AG08396 (cell line): Measurements from ENCODE around the gene HOXB13.
"Not testable (repeated sequence)": the region's sequence is repeated elsewhere in the genome, so short reads cannot be mapped to it uniquely, and the experiment has no call there.

Experiments
- DNase-seq: peaks from one replicate; pipeline ENCODE4 v3.0.0; 2012; ENCODE audit warnings: low spot score, mixed read lengths

HOXB13 gene

DNA sequence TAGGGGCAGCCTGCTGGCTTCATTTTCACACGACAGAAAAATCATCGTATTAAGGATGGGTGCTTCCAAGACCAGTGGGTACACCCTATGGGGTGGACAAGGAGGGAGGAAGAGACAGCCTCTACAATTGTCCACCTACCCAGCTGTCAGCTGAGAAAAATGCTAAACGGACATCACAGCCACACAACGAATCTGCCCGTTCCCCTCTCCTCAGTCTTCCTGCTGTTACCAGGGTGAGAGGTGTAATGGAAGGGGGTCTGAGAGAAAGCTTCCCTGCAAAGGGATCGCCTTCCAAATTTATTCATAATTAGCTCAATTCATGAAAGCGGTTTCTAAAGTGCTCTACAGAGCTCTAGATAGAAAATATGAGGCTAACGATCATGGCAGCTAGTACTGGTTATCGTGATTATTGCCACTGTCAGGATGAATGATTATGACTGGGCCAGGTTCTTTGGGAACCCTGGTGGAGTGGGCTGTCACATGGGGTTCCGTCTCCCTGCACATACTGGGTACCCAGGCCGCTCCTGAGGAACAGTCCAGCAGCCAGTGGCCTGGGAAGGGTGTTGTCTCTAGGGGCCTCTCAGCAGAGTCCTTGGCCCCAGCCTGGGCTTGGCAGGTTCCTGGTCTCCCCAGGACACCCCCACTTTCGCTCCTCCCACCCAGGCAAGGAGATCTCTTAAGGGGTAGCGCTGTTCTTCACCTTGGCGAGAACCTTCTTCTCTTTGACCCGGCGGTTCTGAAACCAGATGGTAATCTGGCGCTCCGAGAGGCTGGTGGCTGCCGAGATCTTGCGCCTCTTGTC, 2.2 kb downstream of the HOXB13 start:
- DNase-seq, result no peak

DNA sequence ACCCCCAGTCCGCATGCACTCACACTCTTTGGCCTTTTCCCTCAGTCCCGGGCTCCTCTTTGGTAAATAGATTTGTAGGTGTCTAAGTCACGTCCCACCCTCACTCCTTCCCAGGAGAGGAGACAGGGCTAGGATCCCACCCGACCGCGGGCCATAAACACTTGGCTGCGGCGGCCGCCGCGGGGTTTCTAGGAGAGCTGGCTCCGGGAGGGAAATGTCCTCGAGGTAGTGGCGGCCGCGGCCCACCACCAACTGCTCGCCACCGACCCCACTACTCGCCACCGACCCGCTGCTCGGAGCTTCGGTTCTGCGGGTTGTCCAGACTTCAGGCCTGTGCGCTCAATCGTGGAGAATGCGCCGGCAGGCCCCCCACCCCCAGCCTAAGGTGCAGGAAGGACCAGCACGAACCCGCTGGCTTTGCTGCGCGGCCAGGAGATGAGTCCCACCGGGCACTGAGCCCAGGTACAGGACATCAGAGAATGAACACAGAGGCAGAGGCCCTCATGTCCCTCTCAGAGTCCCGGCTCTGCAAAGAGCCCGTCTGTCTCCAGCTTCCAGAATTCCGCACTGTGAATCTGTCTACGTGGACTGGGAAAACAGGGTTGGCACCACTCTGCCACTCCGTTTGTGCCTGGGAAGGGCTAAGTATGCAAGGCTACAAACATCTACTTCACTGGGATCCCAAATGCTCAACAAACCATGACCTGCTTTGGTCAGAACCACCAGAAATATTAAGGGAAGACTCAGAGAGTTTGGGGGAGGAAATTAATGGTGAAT, 3.1 kb downstream of the HOXB13 start:
- no peak for DNase-seq

- DNase-seq, result no peak
Measured at GRCh38 chr17:48725004-48725287, 3.6 kb downstream of the HOXB13 start.

GRCh38 chr17:48724251-48725003, 4.1 kb downstream of the HOXB13 start:
- DNase-seq, result peak; percentile 76

DNA sequence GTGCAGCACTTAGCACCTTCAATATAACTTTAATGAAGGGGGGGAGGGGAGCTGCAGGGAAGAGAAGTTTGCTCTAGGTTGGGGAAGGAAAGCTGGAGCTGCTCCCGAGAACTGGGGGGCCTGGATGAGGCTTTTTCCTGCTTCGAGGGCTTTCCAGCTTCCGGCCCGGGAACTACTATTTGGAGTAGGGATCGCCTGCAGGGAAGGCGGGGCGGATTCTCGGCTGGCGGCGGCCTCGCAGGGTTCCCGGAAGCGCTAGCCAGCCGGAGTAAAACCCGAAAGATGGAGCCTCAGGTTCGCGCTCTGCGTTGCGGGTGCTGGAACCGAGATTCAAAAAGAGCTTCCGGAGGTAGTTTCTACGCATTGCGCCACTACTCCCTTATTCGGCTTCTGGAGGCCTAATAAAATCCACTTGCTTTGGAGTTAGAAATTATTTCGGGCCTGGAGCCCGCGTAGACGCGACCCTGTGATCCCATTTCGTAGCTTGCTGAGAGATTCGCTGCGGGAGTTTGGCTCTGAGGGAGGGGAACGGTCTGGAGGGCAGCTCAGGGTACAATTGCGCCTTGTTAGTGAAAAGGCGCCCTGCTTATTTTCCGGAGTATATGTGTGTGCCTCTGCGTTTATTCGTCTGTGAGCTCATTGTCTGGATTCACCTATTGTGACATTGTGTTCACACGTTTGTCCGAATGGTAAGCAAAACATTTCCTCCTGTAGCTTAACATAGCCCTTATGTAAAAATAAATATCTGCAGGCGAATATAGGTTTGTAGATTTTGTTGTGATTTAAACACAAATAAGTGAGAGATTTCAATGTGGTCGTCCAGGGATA, 4.9 kb downstream of the HOXB13 start:
- no peak for DNase-seq

GRCh38 chr17:48722915-48723422, 5.6 kb downstream of the HOXB13 start, which contains the start of gene PRAC2:
Gene PRAC2, plus strand, starts transcription at chr17:48723185. Its CDS starts 1,226 bp downstream, at chr17:48724411.
- DNase-seq, result no peak

DNA sequence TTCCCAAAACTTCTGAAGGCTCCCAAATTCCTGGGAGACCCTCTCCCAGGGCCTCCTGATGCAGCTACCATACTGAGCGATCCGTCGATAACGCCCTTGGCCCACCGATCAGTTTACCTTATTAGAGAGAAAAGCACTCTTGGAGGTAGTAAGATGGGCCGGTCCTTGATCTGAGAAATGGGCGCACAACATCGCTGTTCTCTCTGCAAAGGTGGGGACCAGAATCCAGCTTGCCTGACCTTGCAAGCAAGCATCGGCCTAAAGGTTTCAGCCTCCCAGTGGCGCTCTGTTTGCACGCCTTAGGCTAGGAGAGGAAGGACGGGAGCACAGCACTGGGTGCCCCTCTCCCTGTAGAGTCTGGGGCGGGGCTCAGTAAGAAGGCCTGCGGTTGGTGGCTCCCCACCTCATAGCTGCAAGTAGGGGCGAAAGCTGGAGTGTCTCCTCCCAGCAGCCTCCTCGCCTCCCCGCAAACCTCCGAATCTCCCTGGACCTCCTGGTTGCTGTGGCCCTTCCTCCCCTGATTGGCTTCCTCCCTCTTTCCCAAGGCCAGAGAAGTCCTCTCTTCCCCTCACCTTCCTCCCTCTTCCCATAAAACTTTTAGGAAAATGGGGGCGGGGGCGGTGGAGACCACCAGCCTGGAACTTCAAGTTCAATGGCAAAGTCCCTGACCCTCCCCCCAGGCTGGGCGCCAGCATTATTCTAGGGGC, 6.2 kb downstream of the HOXB13 start, which contains the start of gene PRAC1:
TSS of gene PRAC1 (minus strand) at position 318 of the 707 bp plus-strand sequence. CDS start at position 192, 126 bp downstream.
- DNase-seq, result no peak

- no peak for DNase-seq
Measured at GRCh38 chr17:48721009-48721402, 7.5 kb downstream of the HOXB13 start.

- no peak for DNase-seq
Measured at GRCh38 chr17:48720266-48721008, 8.1 kb downstream of the HOXB13 start.

GRCh38 chr17:48719642-48720265, 8.8 kb downstream of the HOXB13 start:
- no peak for DNase-seq

GRCh38 chr17:48718761-48719641, 9.5 kb downstream of the HOXB13 start:
- no peak for DNase-seq

DNA sequence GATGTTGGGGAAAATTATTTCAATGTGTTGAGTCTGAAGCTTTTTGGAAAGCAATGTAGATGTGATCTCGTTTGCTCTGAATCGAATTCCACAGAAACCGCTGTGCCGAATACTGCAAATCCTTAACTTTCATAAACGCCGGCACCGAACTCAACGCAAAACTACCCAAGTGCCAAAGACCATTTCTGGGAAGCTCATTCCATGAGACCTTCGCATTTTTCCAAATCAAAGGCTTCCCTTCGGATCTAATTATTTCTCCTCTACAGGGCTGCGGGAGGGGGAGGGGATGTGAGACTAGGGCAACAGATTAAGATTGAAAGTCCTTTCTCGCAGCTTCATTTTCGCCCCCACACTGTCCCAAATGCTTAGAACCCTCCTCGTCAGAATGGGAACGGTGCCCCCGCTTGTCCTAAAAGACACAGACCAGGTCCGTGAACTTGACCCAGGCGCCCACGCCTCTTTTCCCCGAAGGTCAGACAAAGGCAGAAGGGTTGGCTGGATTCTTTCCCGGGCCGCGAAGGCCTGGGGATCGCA, 10.3 kb downstream of the HOXB13 start:
- no peak for DNase-seq

GRCh38 chr17:48717367-48718226, 11.0 kb downstream of the HOXB13 start:
- DNase-seq, result no peak

DNA sequence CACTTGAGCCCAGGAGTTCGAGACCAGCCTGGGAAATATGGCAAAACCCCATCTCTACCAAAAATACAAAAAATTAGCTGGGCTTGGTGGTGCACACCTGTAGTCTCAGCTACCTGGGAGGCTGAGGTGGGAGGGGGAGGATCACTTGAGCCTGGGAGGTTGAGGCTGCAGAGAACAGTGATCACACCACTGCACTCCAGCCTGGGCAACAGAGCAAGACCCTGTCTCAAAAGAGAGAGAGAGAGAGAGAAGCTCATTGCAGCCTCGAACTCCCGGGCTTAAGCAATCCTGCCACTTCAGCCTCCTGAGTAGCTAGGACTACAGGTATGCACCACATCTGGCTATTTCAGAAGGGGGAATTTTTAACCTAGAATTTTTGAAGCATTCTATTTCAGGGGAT, 12.0 kb downstream of the HOXB13 start:
- not testable (repeated sequence) for DNase-seq

DNA sequence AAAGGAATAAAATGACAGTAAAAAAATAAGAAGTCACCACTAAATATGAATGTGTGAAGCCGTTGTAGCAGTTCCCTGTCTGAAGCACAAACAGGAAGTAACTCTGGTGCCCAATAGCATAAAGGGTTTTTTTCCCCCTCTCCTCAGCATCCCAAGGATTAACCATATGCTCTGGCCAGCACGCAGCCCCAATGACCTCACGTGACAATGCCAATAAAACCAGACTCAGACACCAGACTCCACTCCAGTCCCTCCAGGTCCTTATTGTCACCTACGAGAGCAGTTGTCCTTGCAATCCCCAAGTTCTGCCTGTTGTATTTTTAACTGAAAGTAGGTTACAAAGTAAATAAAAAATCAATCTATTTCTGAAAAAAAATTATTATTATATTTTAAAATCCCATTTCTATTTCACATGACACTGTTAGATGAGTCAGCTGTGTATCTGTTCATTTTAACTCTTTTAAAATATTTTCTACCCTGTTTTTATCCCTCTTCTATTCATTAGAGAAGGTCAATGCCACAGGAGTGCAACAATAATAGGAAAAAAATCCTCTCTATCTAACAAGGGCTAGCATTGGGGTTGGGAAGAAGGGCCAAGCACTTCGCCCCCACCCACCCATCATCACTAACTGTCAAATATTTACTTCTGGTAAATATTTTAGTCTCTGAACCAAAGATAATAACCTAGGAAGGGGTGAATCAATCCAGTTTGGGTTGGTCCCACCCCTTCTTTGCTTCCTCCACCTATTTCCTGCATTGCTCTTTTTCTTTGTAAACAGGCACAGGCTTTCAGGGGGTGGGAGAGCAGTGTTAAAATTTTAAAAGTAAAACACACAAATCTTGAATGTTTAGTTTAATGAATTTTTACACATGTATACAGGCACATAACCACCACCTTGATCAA, 12.8 kb downstream of the HOXB13 start:
- no peak for DNase-seq

DNA sequence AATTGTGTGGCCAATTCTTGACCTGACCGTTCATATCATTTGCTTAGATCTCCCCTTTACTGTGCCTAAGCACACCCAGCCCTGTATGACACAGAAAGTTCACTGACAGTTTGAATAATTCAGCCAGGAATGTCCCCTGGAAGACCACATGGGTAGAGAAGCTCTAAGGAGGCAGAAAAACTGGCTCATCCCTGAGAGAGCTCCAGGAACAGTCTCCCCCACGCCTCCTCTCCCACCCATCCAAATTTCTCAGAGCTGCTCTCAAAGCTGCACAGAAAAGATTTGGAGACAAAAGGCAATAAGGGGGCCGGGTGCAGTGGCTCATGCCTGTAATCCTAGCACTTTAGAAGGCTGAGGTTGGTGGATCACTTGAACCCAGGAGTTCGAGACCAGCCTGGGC, 17.4 kb downstream of the HOXB13 start:
- DNase-seq, result no peak
